NCI-H345 treated with DMSO at 0.1 percent for 48 hours (cell line): ENCODE results near the gene RUVBL1.

Source experiments
- DNase-seq: peaks from one replicate; lab custom pipeline; 2025; ENCODE audit not compliant: unreplicated experiment; lab: John Stamatoyannopoulos, UW

Gene RUVBL1

GRCh38 chr3:128036119-128036518 lies 87.5 kb downstream of the RUVBL1 start:
- DNase-seq, result no peak

GRCh38 chr3:128033102-128033501 lies 90.5 kb downstream of the RUVBL1 start:
- DNase-seq, result no peak
